ENCODE measurements around the gene MAP1LC3B.
A peak's percentile ranks its signal among the peaks of the same experiment; 100 is the strongest.

MAP1LC3B gene

GRCh38 chr16:87366930-87367329, 25.2 kb upstream of the MAP1LC3B start:
- H3K27me3 ChIP-seq (replicated peaks in 2 of 5; ENCODE audit: control insufficient read depth in 4 of 5, insufficient read depth in 5 of 5, low read length in 4 of 5), result peaks cover 0 to 2% (median 0%) of the 10 kb centered on the region in 5 experiments
- H3K4me1 ChIP-seq (ENCODE audit: control extremely low read depth in 1 of 4, control insufficient read depth in 4 of 4, insufficient read depth in 4 of 4, low read length in 3 of 4), result peaks cover 7 to 20% (median 13%) of the 10 kb centered on the region in 4 experiments
- POLR2A ChIA-PET, result no interaction called here
- peaks cover 0 to 12% (median 2%) of the 10 kb centered on the region in 4 experiments for H3K36me3 ChIP-seq (ENCODE audit: control insufficient read depth in 4 of 4, insufficient read depth in 4 of 4, low read length in 3 of 4)
- CTCF ChIA-PET, result no interaction called here
- no peak overlapping the region for H3K27ac ChIP-seq (ENCODE audit: insufficient read depth in 1 of 2, low read depth in 1 of 2, low read length in 2 of 2, poor library complexity in 1 of 2, severe bottlenecking in 2 of 2)
- WGBS (ENCODE audit: insufficient coverage), result no CpG with 5 or more reads among the region's 1 CpG
- H3K4me3 ChIP-seq (ENCODE audit: control insufficient read depth in 1 of 7, extremely low read depth in 1 of 7, insufficient read depth in 4 of 7, low read depth in 2 of 7, low read length in 6 of 7), result no peak overlapping the region
- no peak for DNase-seq
- H3K9me3 ChIP-seq (ENCODE audit: control extremely low read depth in 1 of 5, control insufficient read depth in 4 of 5, insufficient read depth in 2 of 5, low read depth in 1 of 5, low read length in 4 of 5), result no peaks in the 10 kb centered on the region

- no peak overlapping the region for H3K4me3 ChIP-seq (ENCODE audit: control insufficient read depth in 1 of 7, extremely low read depth in 1 of 7, insufficient read depth in 4 of 7, low read depth in 2 of 7, low read length in 6 of 7)
- WGBS (ENCODE audit: insufficient coverage), result 98% methylated on average over 9 of the region's 9 CpGs
- no peaks in the 10 kb centered on the region for H3K9me3 ChIP-seq (ENCODE audit: control extremely low read depth in 1 of 5, control insufficient read depth in 4 of 5, insufficient read depth in 2 of 5, low read depth in 1 of 5, low read length in 4 of 5)
- H3K36me3 ChIP-seq (ENCODE audit: control insufficient read depth in 4 of 4, insufficient read depth in 4 of 4, low read length in 3 of 4), result peaks cover 0 to 11% (median 2%) of the 10 kb centered on the region in 4 experiments
- ChIA-PET POLR2A (no interaction called here), CTCF (no interaction called here)
- peaks cover 0 to 2% (median 0%) of the 10 kb centered on the region in 5 experiments for H3K27me3 ChIP-seq (replicated peaks in 2 of 5; ENCODE audit: control insufficient read depth in 4 of 5, insufficient read depth in 5 of 5, low read length in 4 of 5)
- no peak for DNase-seq
- peaks cover 7 to 20% (median 13%) of the 10 kb centered on the region in 4 experiments for H3K4me1 ChIP-seq (ENCODE audit: control extremely low read depth in 1 of 4, control insufficient read depth in 4 of 4, insufficient read depth in 4 of 4, low read length in 3 of 4)
- no peak overlapping the region for H3K27ac ChIP-seq (ENCODE audit: insufficient read depth in 1 of 2, low read depth in 1 of 2, low read length in 2 of 2, poor library complexity in 1 of 2, severe bottlenecking in 2 of 2)
Measured at GRCh38 chr16:87367529-87367928, 24.6 kb upstream of the MAP1LC3B start.

GRCh38 chr16:87368029-87368770, 23.9 kb upstream of the MAP1LC3B start:
- peaks cover 0 to 2% (median 0%) of the 10 kb centered on the region in 5 experiments for H3K27me3 ChIP-seq (replicated peaks in 2 of 5; ENCODE audit: control insufficient read depth in 4 of 5, insufficient read depth in 5 of 5, low read length in 4 of 5)
- H3K9me3 ChIP-seq (ENCODE audit: control extremely low read depth in 1 of 5, control insufficient read depth in 4 of 5, insufficient read depth in 2 of 5, low read depth in 1 of 5, low read length in 4 of 5), result no peaks in the 10 kb centered on the region
- no peak overlapping the region for H3K4me3 ChIP-seq (ENCODE audit: control insufficient read depth in 1 of 7, extremely low read depth in 1 of 7, insufficient read depth in 4 of 7, low read depth in 2 of 7, low read length in 6 of 7)
- 100% methylated on average over 1 of the region's 5 CpGs for WGBS (ENCODE audit: insufficient coverage)
- ChIA-PET POLR2A (interaction anchor here (0.7 kb wide), 1 partner anchor 20 kb away, joined by 4 read pairs; no protein-coding TSS in a partner anchor), CTCF (interaction anchor here (0.7 to 1.7 kb wide), 3 partner anchors 25 to 993 kb away, joined by 3 to 4 read pairs (median 3); no protein-coding TSS in a partner anchor)
- peak in 2 of 3 donors; percentile 26 to 73 for DNase-seq
- peaks cover 0 to 9% (median 2%) of the 10 kb centered on the region in 4 experiments for H3K36me3 ChIP-seq (ENCODE audit: control insufficient read depth in 4 of 4, insufficient read depth in 4 of 4, low read length in 3 of 4)
- H3K4me1 ChIP-seq (ENCODE audit: control extremely low read depth in 1 of 4, control insufficient read depth in 4 of 4, insufficient read depth in 4 of 4, low read length in 3 of 4), result peaks cover 7 to 20% (median 13%) of the 10 kb centered on the region in 4 experiments
- H3K27ac ChIP-seq (ENCODE audit: insufficient read depth in 1 of 2, low read depth in 1 of 2, low read length in 2 of 2, poor library complexity in 1 of 2, severe bottlenecking in 2 of 2), result no peak overlapping the region

- DNase-seq, result no peak
- peaks cover 7 to 14% (median 12%) of the 10 kb centered on the region in 4 experiments for H3K4me1 ChIP-seq (ENCODE audit: control extremely low read depth in 1 of 4, control insufficient read depth in 4 of 4, insufficient read depth in 4 of 4, low read length in 3 of 4)
- CTCF ChIA-PET, result interaction anchor here (1.0 to 2.1 kb wide), 4 partner anchors 12 to 25 kb away, joined by 3 to 6 read pairs (median 4); no protein-coding TSS in a partner anchor
- 93% methylated on average over 13 of the region's 14 CpGs for WGBS (ENCODE audit: insufficient coverage)
- POLR2A ChIA-PET, result interaction anchor here (0.7 kb wide), 2 partner anchors 17 to 19 kb away, joined by 3 to 4 read pairs; no protein-coding TSS in a partner anchor
- H3K36me3 ChIP-seq (ENCODE audit: control insufficient read depth in 4 of 4, insufficient read depth in 4 of 4, low read length in 3 of 4), result peaks cover 0 to 6% (median 2%) of the 10 kb centered on the region in 4 experiments
- H3K4me3 ChIP-seq (ENCODE audit: control insufficient read depth in 1 of 7, extremely low read depth in 1 of 7, insufficient read depth in 4 of 7, low read depth in 2 of 7, low read length in 6 of 7), result no peak overlapping the region
- peaks cover 0 to 2% (median 0%) of the 10 kb centered on the region in 5 experiments for H3K27me3 ChIP-seq (replicated peaks in 2 of 5; ENCODE audit: control insufficient read depth in 4 of 5, insufficient read depth in 5 of 5, low read length in 4 of 5)
- no peak overlapping the region for H3K27ac ChIP-seq (ENCODE audit: insufficient read depth in 1 of 2, low read depth in 1 of 2, low read length in 2 of 2, poor library complexity in 1 of 2, severe bottlenecking in 2 of 2)
- no peaks in the 10 kb centered on the region for H3K9me3 ChIP-seq (ENCODE audit: control extremely low read depth in 1 of 5, control insufficient read depth in 4 of 5, insufficient read depth in 2 of 5, low read depth in 1 of 5, low read length in 4 of 5)
Measured at GRCh38 chr16:87369117-87369765, 22.9 kb upstream of the MAP1LC3B start.

GRCh38 chr16:87369796-87370719, 22.1 kb upstream of the MAP1LC3B start:
- Histone ChIP-seq H3K27ac (ENCODE audit: insufficient read depth in 1 of 2, low read depth in 1 of 2, low read length in 2 of 2, poor library complexity in 1 of 2, severe bottlenecking in 2 of 2) (no peak overlapping the region), H3K27me3 (replicated peaks in 2 of 5; ENCODE audit: control insufficient read depth in 4 of 5, insufficient read depth in 5 of 5, low read length in 4 of 5) (peaks cover 0 to 2% (median 0%) of the 10 kb centered on the region in 5 experiments), H3K4me3 (ENCODE audit: control insufficient read depth in 1 of 7, extremely low read depth in 1 of 7, insufficient read depth in 4 of 7, low read depth in 2 of 7, low read length in 6 of 7) (no peak overlapping the region), H3K36me3 (ENCODE audit: control insufficient read depth in 4 of 4, insufficient read depth in 4 of 4, low read length in 3 of 4) (peaks cover 0 to 5% (median 2%) of the 10 kb centered on the region in 4 experiments), H3K9me3 (ENCODE audit: control extremely low read depth in 1 of 5, control insufficient read depth in 4 of 5, insufficient read depth in 2 of 5, low read depth in 1 of 5, low read length in 4 of 5) (no peaks in the 10 kb centered on the region), H3K4me1 (ENCODE audit: control extremely low read depth in 1 of 4, control insufficient read depth in 4 of 4, insufficient read depth in 4 of 4, low read length in 3 of 4) (peaks cover 6 to 10% (median 7%) of the 10 kb centered on the region in 4 experiments)
- CTCF ChIA-PET, result interaction anchor here (1.0 to 2.1 kb wide), 3 partner anchors 13 to 24 kb away, joined by 4 to 6 read pairs (median 5); no protein-coding TSS in a partner anchor
- no peak for DNase-seq
- WGBS (ENCODE audit: insufficient coverage), result 92% methylated on average over 12 of the region's 16 CpGs
- POLR2A ChIA-PET, result no interaction called here

- 98% methylated on average over 19 of the region's 20 CpGs for WGBS (ENCODE audit: insufficient coverage)
- Histone ChIP-seq H3K9me3 (ENCODE audit: control extremely low read depth in 1 of 5, control insufficient read depth in 4 of 5, insufficient read depth in 2 of 5, low read depth in 1 of 5, low read length in 4 of 5) (no peaks in the 10 kb centered on the region), H3K36me3 (ENCODE audit: control insufficient read depth in 4 of 4, insufficient read depth in 4 of 4, low read length in 3 of 4) (peaks cover 0 to 3% (median 1%) of the 10 kb centered on the region in 4 experiments), H3K4me1 (ENCODE audit: control extremely low read depth in 1 of 4, control insufficient read depth in 4 of 4, insufficient read depth in 4 of 4, low read length in 3 of 4) (peaks cover 4 to 19% (median 7%) of the 10 kb centered on the region in 4 experiments), H3K27me3 (replicated peaks in 2 of 5; ENCODE audit: control insufficient read depth in 4 of 5, insufficient read depth in 5 of 5, low read length in 4 of 5) (peaks cover 0 to 2% (median 0%) of the 10 kb centered on the region in 5 experiments), H3K27ac (ENCODE audit: insufficient read depth in 1 of 2, low read depth in 1 of 2, low read length in 2 of 2, poor library complexity in 1 of 2, severe bottlenecking in 2 of 2) (no peak overlapping the region), H3K4me3 (ENCODE audit: control insufficient read depth in 1 of 7, extremely low read depth in 1 of 7, insufficient read depth in 4 of 7, low read depth in 2 of 7, low read length in 6 of 7) (no peak overlapping the region)
- ChIA-PET CTCF (interaction anchor here (2.1 kb wide), 1 partner anchor 22 kb away, joined by 6 read pairs; no protein-coding TSS in a partner anchor), POLR2A (no interaction called here)
- DNase-seq, result no peak
Measured at GRCh38 chr16:87371261-87371866, 20.8 kb upstream of the MAP1LC3B start.

Measured in common myeloid progenitor, CD34-positive (primary cell).